MCF 10A (cell line): ENCODE measurements around the gene RPUSD4. TPM values are rescaled to one million over a fixed set of nuclear protein-coding genes. Genes with fewer than 3 reads are reported as not detected.

Experiments used
- BruUV-seq: library from RNA; stranded (reverse); fragments of 400-500 nt; replicated peaks from 2 replicates; lab custom pipeline; 2021; lab: Mats Ljungman, UMichigan
- CTCF ChIA-PET: fragments of 300-600 bp; sonication (Branson Sonifier 250); formaldehyde crosslinking; extraction: SDS; loops from one replicate; lab custom pipeline; 2021; ENCODE audit warnings: antibody characterized with exemption, inconsistent platforms; lab: Yijun Ruan, JAX
- POLR2A ChIA-PET: fragments of 300-600, 350-650 bp; sonication (Branson Sonifier 250); formaldehyde crosslinking; extraction: SDS; loops from one replicate; lab custom pipeline; 2020; ENCODE audit warnings: antibody characterized with exemption, inconsistent platforms; lab: Yijun Ruan, JAX
- DNase-seq: peaks from one replicate; pipeline ENCODE4 v3.0.0-alpha.2; 2018; ENCODE audit not compliant: unreplicated experiment
- H3K27ac Mint-ChIP-seq: one replicate; pipeline ENCODE4 v1.8.0; 2022; ENCODE audit warnings: mild to moderate bottlenecking, low read depth, mixed read lengths; ENCODE audit not compliant: unreplicated experiment
- H3K27me3 Mint-ChIP-seq: one replicate; pipeline ENCODE4 v1.8.0; 2022; ENCODE audit warnings: mixed read lengths; ENCODE audit not compliant: insufficient read depth, unreplicated experiment
- H3K36me3 Mint-ChIP-seq: one replicate; pipeline ENCODE4 v1.8.0; 2022; ENCODE audit warnings: mild to moderate bottlenecking, moderate library complexity, mixed read lengths; ENCODE audit not compliant: insufficient read depth, unreplicated experiment
- H3K4me1 Mint-ChIP-seq: one replicate; pipeline ENCODE4 v1.8.0; 2022; ENCODE audit warnings: mixed read lengths; ENCODE audit not compliant: insufficient read depth, unreplicated experiment
- H3K4me3 Mint-ChIP-seq: one replicate; pipeline ENCODE4 v1.8.0; 2022; ENCODE audit warnings: mild to moderate bottlenecking, moderate library complexity, mixed read lengths; ENCODE audit not compliant: unreplicated experiment
- H3K9me3 Mint-ChIP-seq: one replicate; pipeline ENCODE4 v1.8.0; 2022; ENCODE audit warnings: mixed read lengths; ENCODE audit not compliant: unreplicated experiment
- CTCF ChIP-seq: fragments of 200-600 bp; IDR thresholded peaks from one replicate; pipeline ENCODE4 v1.8.0; 2022; ENCODE audit warnings: antibody characterized with exemption, mild to moderate bottlenecking; ENCODE audit not compliant: unreplicated experiment
- intact Hi-C: fragments of 100-400 bp; cut with micrococcal nuclease; formaldehyde crosslinking; loops from 2 replicates; pipeline ENCODE4 v1.14.1; 2022
- total RNA-seq: library from RNA; stranded (reverse); gene quantifications from 2 replicates; pipeline ENCODE4 v1.2.3, GENCODE V29; 2022

The RPUSD4 gene
- total RNA-seq, 1 experiment from 2014 or later = 26.7 TPM

- H3K27ac Mint-ChIP-seq = no peak overlapping the region
- no TSS peak for BruUV-seq
- H3K36me3 Mint-ChIP-seq = no peaks in the 10 kb centered on the region
- no peaks in the 10 kb centered on the region for H3K4me1 Mint-ChIP-seq
- DNase-seq = no peak
- intact Hi-C loops = no loop called here
- ChIA-PET POLR2A (interaction anchor here (0.6 kb wide), 1 partner anchor 1188 kb away, joined by 3 read pairs; no protein-coding TSS in a partner anchor), CTCF (interaction anchor here (1.2 kb wide), 1 partner anchor 36 kb away, joined by 4 read pairs; no protein-coding TSS in a partner anchor)
- no peak for TF ChIP-seq CTCF
- peaks cover under 1% of the 10 kb centered on the region for H3K9me3 Mint-ChIP-seq
- H3K4me3 Mint-ChIP-seq = no peak overlapping the region
- H3K27me3 Mint-ChIP-seq = peaks cover 2% of the 10 kb centered on the region
Measured at GRCh38 chr11:126157326-126158030, 54.0 kb downstream of the RPUSD4 start.

GRCh38 chr11:126156814-126157213 lies 54.6 kb downstream of the RPUSD4 start:
- DNase-seq = no peak
- Mint-ChIP-seq H3K27ac (no peak overlapping the region), H3K36me3 (no peaks in the 10 kb centered on the region), H3K27me3 (peaks cover 8% of the 10 kb centered on the region), H3K9me3 (peaks cover 7% of the 10 kb centered on the region), H3K4me3 (no peak overlapping the region), H3K4me1 (no peaks in the 10 kb centered on the region)
- ChIA-PET POLR2A (no interaction called here), CTCF (no interaction called here)
- no TSS peak for BruUV-seq
- TF ChIP-seq CTCF = no peak
- intact Hi-C loops = no loop called here

DNA sequence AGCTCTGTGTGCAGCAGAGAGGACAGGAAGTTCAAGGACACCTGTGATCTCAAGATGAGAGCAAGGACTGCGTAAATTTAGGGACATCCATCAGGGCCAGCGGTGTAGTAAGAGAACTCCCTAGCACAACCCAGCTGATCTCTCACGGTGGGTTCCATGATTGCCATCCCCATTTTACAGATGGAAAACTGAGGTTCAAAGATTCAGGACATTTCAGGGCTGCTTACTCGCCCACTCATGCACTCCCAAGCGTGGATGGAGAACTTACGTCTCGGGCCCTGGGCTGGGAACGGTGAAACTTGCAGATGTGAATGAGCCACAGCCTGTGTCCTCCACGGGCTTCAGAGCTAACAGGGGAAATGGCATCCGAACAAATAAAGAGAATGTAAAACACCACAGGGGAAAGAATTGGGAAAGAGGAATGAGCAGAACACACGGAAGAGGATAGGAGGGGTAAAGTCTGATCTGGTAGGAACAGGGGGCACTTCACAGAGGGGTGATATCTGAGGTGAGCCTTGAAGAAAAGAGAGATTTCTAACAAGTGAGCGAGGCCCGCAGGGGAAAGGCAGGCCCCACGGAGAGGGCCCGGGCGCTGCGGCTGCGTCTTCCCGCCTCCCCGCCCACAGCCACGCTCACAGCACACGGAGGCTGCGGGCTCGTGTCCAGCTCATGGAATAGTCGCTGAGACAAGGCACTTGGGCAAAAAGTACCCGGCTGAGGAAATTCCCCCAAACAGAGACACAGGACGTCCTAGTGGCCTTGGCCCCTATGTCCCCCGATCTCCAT lies 55.9 kb downstream of the RPUSD4 start:
- no peak for TF ChIP-seq CTCF
- H3K27me3 Mint-ChIP-seq = peaks cover 13% of the 10 kb centered on the region
- CTCF ChIA-PET = no interaction called here
- no peak overlapping the region for H3K27ac Mint-ChIP-seq
- POLR2A ChIA-PET = no interaction called here
- intact Hi-C loops = no loop called here
- no peak overlapping the region for H3K4me3 Mint-ChIP-seq
- H3K9me3 Mint-ChIP-seq = peaks cover 9% of the 10 kb centered on the region
- H3K4me1 Mint-ChIP-seq = no peaks in the 10 kb centered on the region
- DNase-seq = no peak
- BruUV-seq = no TSS peak
- no peaks in the 10 kb centered on the region for H3K36me3 Mint-ChIP-seq

DNA sequence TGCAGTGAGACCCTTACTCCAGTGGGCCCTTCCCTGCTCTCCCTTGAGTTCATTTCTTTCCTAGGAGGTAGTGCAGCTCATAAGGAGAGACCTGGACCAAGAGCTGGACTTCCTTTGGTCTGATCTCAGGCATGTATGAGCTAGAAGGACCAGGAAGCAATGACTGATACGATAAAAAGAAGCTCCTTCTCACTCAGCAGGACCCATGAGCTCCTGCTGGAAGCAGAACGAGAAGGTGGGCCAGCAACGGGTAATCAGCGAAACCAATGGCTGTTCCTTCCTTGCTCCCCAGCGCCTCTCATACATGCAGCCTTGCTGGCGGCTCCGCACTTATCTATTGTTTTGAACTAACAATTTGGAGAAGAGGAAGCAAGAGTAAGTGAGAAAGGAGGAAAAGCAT lies 56.8 kb downstream of the RPUSD4 start:
- H3K4me3 Mint-ChIP-seq = no peak overlapping the region
- peaks cover 9% of the 10 kb centered on the region for H3K9me3 Mint-ChIP-seq
- ChIA-PET POLR2A (no interaction called here), CTCF (interaction anchor here (0.6 to 0.7 kb wide), 2 partner anchors 22 to 229 kb away, joined by 3 to 4 read pairs; no protein-coding TSS in a partner anchor)
- intact Hi-C loops = no loop called here
- no peaks in the 10 kb centered on the region for H3K4me1 Mint-ChIP-seq
- BruUV-seq = no TSS peak
- TF ChIP-seq CTCF = no peak
- DNase-seq = no peak
- H3K36me3 Mint-ChIP-seq = no peaks in the 10 kb centered on the region
- H3K27me3 Mint-ChIP-seq = peaks cover 13% of the 10 kb centered on the region
- H3K27ac Mint-ChIP-seq = no peak overlapping the region
